Mesenchymal stem cell (in vitro differentiated cells and primary cell): ENCODE results near the gene MYOD1.

Experiments used
- DNase-seq: peaks from one replicate; pipeline ENCODE4 v3.0.0-alpha.2; 2013
- H2AFZ ChIP-seq: one replicate; pipeline ENCODE4 v1.6.1; 2013; ENCODE audit warnings: low read depth, mild to moderate bottlenecking, control low read depth, inconsistent platforms, low read length, moderate library complexity
- H2AK5ac ChIP-seq: 2 replicates; pipeline ENCODE4 v1.6.1; 2013; ENCODE audit warnings: low read length, moderate library complexity, mild to moderate bottlenecking, inconsistent platforms; ENCODE audit not compliant: severe bottlenecking
- H2BK120ac ChIP-seq: one replicate; pipeline ENCODE4 v1.6.1; 2013; ENCODE audit warnings: low read depth, mild to moderate bottlenecking, inconsistent platforms, low read length, moderate library complexity
- H2BK12ac ChIP-seq, 2 experiments: one replicate each; pipeline ENCODE4 v1.6.1; 2013; ENCODE audit warnings: inconsistent platforms in 2 of 2, low read length in 2 of 2, mild to moderate bottlenecking in 2 of 2, moderate library complexity in 2 of 2, control low read depth in 1 of 2
- H2BK15ac ChIP-seq: one replicate; pipeline ENCODE4 v1.6.1; 2013; ENCODE audit warnings: mild to moderate bottlenecking, low read depth, inconsistent platforms; ENCODE audit not compliant: poor library complexity, severe bottlenecking
- H2BK5ac ChIP-seq: 2 replicates; pipeline ENCODE4 v1.6.1; 2013; ENCODE audit warnings: low read depth, mild to moderate bottlenecking, low read length, control low read depth, inconsistent platforms; ENCODE audit not compliant: poor library complexity, severe bottlenecking
- H3K14ac ChIP-seq, 2 experiments: one replicate each; pipeline ENCODE4 v1.6.1; 2013; ENCODE audit warnings: inconsistent platforms in 2 of 2, low read length in 2 of 2, control low read depth in 1 of 2, mild to moderate bottlenecking in 1 of 2, moderate library complexity in 1 of 2
- H3K18ac ChIP-seq, 2 experiments: one replicate each; pipeline ENCODE4 v1.6.1; 2013; ENCODE audit warnings: inconsistent platforms in 2 of 2, low read length in 2 of 2, control low read depth in 1 of 2, low read depth in 1 of 2, mild to moderate bottlenecking in 1 of 2
- H3K23ac ChIP-seq, 2 experiments: one replicate each; pipeline ENCODE4 v1.6.1; 2013; ENCODE audit warnings: inconsistent platforms in 2 of 2, low read length in 2 of 2, mild to moderate bottlenecking in 2 of 2, moderate library complexity in 2 of 2, control low read depth in 1 of 2
- H3K27ac ChIP-seq: 2 replicates; pipeline ENCODE4 v1.5.1; 2013; ENCODE audit warnings: mild to moderate bottlenecking, moderate library complexity, low read length, control low read depth, inconsistent platforms; ENCODE audit not compliant: poor library complexity, severe bottlenecking
- H3K27me3 ChIP-seq, 2 experiments: 2 replicates each; pipeline versions ENCODE4 v1.6.1 to v1.7.0; 2013; ENCODE audit warnings: low read length in 2 of 2, mild to moderate bottlenecking in 2 of 2, moderate library complexity in 2 of 2, control low read depth in 1 of 2, inconsistent platforms in 1 of 2; ENCODE audit not compliant: control insufficient read depth in 1 of 2, insufficient read depth in 1 of 2
- H3K36me3 ChIP-seq, 2 experiments: 2 replicates each; pipeline versions ENCODE4 v1.6.1 to v1.7.0; 2013; ENCODE audit warnings: low read length in 2 of 2, control low read depth in 1 of 2, inconsistent platforms in 1 of 2, low read depth in 1 of 2, mild to moderate bottlenecking in 1 of 2; ENCODE audit not compliant: insufficient read depth in 2 of 2, control insufficient read depth in 1 of 2
- H3K4ac ChIP-seq, 2 experiments: one replicate each; pipeline ENCODE4 v1.6.1; 2013; ENCODE audit warnings: inconsistent platforms in 2 of 2, low read length in 2 of 2, mild to moderate bottlenecking in 2 of 2, moderate library complexity in 2 of 2, control low read depth in 1 of 2, low read depth in 1 of 2
- H3K4me1 ChIP-seq: 2 replicates; pipeline ENCODE4 v1.6.1; 2013; ENCODE audit warnings: low read depth, low read length, control low read depth; ENCODE audit not compliant: control insufficient read depth, insufficient read depth
- H3K4me2 ChIP-seq: 2 replicates; pipeline ENCODE4 v1.6.1; 2013; ENCODE audit warnings: low read length, mild to moderate bottlenecking, inconsistent platforms; ENCODE audit not compliant: poor library complexity, severe bottlenecking
- H3K4me3 ChIP-seq, 2 experiments: 2 replicates each; pipeline versions ENCODE4 v1.5.1 to v1.7.0; 2013; ENCODE audit warnings: low read length in 2 of 2, mild to moderate bottlenecking in 2 of 2, control low read depth in 1 of 2, low read depth in 1 of 2; ENCODE audit not compliant: insufficient read depth in 1 of 2
- H3K79me1 ChIP-seq: replicated peaks from 2 replicates; pipeline ENCODE4 v1.6.1; 2013; ENCODE audit warnings: mild to moderate bottlenecking, control low read depth, low read length, inconsistent platforms; ENCODE audit not compliant: poor library complexity, severe bottlenecking
- H3K9ac ChIP-seq: 2 replicates; pipeline ENCODE4 v1.7.0; 2013; ENCODE audit warnings: mild to moderate bottlenecking, low read length, moderate library complexity
- H3K9me3 ChIP-seq: 2 replicates; pipeline ENCODE4 v1.7.0; 2013; ENCODE audit warnings: mild to moderate bottlenecking, low read length; ENCODE audit not compliant: control insufficient read depth
- H4K8ac ChIP-seq: one replicate; pipeline ENCODE4 v1.6.1; 2013; ENCODE audit warnings: inconsistent platforms, mild to moderate bottlenecking, low read length, moderate library complexity
- H4K91ac ChIP-seq: one replicate; pipeline ENCODE4 v1.6.1; 2013; ENCODE audit warnings: mild to moderate bottlenecking, low read length, inconsistent platforms
- WGBS: methylation state at CpG from one replicate; pipeline ENCODE4 v1.1.7; 2013; ENCODE audit warnings: mixed read lengths; 5-methylcytosine and 5-hydroxymethylcytosine counted together

Gene MYOD1

DNA sequence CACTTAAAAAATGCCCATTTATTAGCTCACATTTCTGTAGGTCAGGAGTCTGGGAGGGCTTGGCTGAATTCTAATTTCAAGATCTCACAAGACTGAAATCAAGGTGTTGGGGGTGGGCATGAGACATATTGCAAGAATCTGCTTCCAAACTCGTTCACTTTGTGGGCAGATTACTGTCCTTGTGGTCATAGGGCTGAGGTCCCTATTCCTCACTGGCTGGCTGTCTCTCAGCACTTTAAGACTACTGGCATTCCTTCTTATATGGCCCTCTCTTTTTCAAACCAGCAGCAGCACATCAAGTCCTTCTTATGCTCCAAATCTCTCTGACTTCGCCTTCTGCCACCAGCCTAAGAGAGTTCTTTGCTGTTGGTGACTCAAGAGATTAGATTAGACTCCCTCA is 27.8 kb upstream of the MYOD1 start:
- Histone ChIP-seq H3K4me1 (peaks cover 3% of the 10 kb centered on the region), H3K79me1 (no peaks in the 10 kb centered on the region), H2BK120ac (no peak overlapping the region), H2BK5ac (no peak overlapping the region), H3K14ac (no peak overlapping the region), H3K23ac (no peak overlapping the region), H4K91ac (no peak overlapping the region), H3K36me3 (no peaks in the 10 kb centered on the region), H2BK15ac (no peak overlapping the region), H3K9ac (no peak overlapping the region), H3K18ac (no peak overlapping the region), H2AFZ (no peak overlapping the region), H3K4me2 (no peak overlapping the region), H3K9me3 (peaks cover 4% of the 10 kb centered on the region), H3K4ac (no peak overlapping the region), H2BK12ac (no peak overlapping the region), H4K8ac (no peak overlapping the region), H3K27ac (no peak overlapping the region), H2AK5ac (no peak overlapping the region), H3K4me3 (no peak overlapping the region), H3K27me3 (peaks cover 63 to 77% of the 10 kb centered on the region in 2 experiments)
- DNase-seq, result no peak
- 29% methylated on average over 1 of the region's 2 CpGs for WGBS

DNA sequence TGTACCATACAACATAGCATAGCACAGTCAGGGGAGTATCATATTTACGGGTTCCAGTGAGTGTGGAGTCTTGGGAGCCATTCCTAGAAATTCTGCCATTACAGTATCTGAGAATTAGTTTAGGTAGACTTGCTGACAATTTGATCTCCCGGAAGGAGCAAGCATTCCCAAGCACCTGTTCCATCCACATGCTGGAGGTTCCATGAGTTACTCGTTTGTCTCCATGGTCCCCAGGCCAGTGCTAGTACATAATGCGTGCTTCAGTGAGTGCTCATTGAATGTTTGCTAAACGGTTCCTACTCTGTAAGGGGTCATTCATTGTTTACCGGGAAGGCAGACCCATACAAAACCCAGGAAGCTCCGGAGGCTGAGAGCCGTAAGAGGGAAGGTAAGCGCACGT is 27.4 kb upstream of the MYOD1 start:
- Histone ChIP-seq H3K9ac (no peak overlapping the region), H4K8ac (no peak overlapping the region), H3K18ac (no peak overlapping the region), H2BK15ac (no peak overlapping the region), H3K14ac (no peak overlapping the region), H3K27ac (no peak overlapping the region), H3K36me3 (no peaks in the 10 kb centered on the region), H3K9me3 (peaks cover 4% of the 10 kb centered on the region), H2BK120ac (no peak overlapping the region), H3K27me3 (peaks cover 67 to 80% of the 10 kb centered on the region in 2 experiments), H3K23ac (no peak overlapping the region), H3K4ac (no peak overlapping the region), H2BK12ac (no peak overlapping the region), H3K4me2 (no peak overlapping the region), H2BK5ac (no peak overlapping the region), H3K79me1 (no peaks in the 10 kb centered on the region), H2AK5ac (no peak overlapping the region), H4K91ac (no peak overlapping the region), H3K4me3 (no peak overlapping the region), H2AFZ (no peak overlapping the region), H3K4me1 (peaks cover 3% of the 10 kb centered on the region)
- WGBS, result 60% methylated on average over 10 of the region's 10 CpGs
- no peak for DNase-seq

DNA sequence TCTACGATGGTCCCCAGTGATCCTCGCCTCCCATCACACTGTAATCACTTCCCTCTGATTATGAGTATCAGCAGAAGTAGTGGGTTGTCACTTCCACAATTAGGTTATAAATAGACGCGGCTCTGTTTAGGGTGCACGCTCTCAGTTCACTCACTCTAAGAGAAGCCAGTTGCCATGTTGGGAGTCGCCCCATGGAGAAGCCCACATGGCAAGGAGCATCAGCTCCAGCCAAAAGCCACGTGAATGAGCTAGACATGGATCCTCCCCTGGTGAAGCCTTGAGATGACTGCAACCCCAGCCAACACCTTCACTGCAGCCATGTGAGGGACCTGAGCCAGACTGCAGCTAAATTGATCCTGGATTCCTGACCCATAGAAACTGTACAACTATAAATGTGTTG is 26.4 kb upstream of the MYOD1 start:
- Histone ChIP-seq H3K79me1 (no peaks in the 10 kb centered on the region), H3K18ac (no peak overlapping the region), H2BK5ac (no peak overlapping the region), H2BK15ac (no peak overlapping the region), H4K8ac (no peak overlapping the region), H2BK12ac (no peak overlapping the region), H3K27ac (no peak overlapping the region), H3K23ac (no peak overlapping the region), H4K91ac (no peak overlapping the region), H2BK120ac (no peak overlapping the region), H2AFZ (no peak overlapping the region), H3K27me3 (peaks cover 71 to 89% of the 10 kb centered on the region in 2 experiments), H3K4me3 (no peak overlapping the region), H2AK5ac (no peak overlapping the region), H3K4me1 (peaks cover 3% of the 10 kb centered on the region), H3K4ac (no peak overlapping the region), H3K9ac (no peak overlapping the region), H3K9me3 (peaks cover 4% of the 10 kb centered on the region), H3K14ac (no peak overlapping the region), H3K4me2 (no peak overlapping the region), H3K36me3 (no peaks in the 10 kb centered on the region)
- WGBS, result 79% methylated on average over 7 of the region's 7 CpGs
- DNase-seq, result no peak

DNA sequence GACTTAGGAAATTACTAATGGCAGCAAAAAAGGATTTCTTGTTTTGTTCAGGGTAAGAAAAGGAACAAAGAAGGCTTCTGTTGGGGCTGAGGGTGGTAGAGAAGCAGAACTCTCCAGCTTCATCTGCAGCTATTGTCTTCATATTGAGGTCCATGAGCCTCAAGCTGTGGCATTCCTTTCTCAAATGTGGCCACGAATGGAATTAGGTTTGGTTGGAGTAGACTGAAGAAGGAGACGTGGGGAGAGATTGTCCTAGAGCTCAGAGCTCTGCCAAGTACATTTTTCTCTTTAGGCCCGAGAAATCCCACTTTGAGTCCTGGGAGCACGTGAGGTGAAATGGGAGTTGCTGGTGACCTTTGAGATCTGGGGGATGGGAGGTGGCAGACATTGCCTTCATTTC is 25.8 kb upstream of the MYOD1 start:
- Histone ChIP-seq H4K8ac (no peak overlapping the region), H3K18ac (no peak overlapping the region), H3K27me3 (peaks cover 75 to 90% of the 10 kb centered on the region in 2 experiments), H2BK15ac (no peak overlapping the region), H3K4me3 (no peak overlapping the region), H2BK5ac (no peak overlapping the region), H3K4me1 (peaks cover 3% of the 10 kb centered on the region), H3K36me3 (no peaks in the 10 kb centered on the region), H3K27ac (no peak overlapping the region), H3K14ac (no peak overlapping the region), H4K91ac (no peak overlapping the region), H2BK120ac (no peak overlapping the region), H2AFZ (no peak overlapping the region), H2BK12ac (no peak overlapping the region), H3K9me3 (peaks cover 4% of the 10 kb centered on the region), H3K23ac (no peak overlapping the region), H3K79me1 (no peaks in the 10 kb centered on the region), H2AK5ac (no peak overlapping the region), H3K4ac (no peak overlapping the region), H3K4me2 (no peak overlapping the region), H3K9ac (no peak overlapping the region)
- DNase-seq, result no peak
- WGBS, result 58% methylated on average over 4 of the region's 4 CpGs
